Skin epidermis (tissue), 12 donors: ENCODE data around the gene CAMK1G.

ENCODE experiments used
- H3K27ac ChIP-seq, 21 experiments: fragments of 200-600 bp; sonication (generic) in 11 of 21; one replicate each; pipeline ENCODE4 v1.5.0; 2020; ENCODE audit warnings: mild to moderate bottlenecking in 3 of 21, inconsistent platforms in 2 of 21, moderate library complexity in 2 of 21
- H3K4me3 ChIP-seq, 7 experiments: fragments of 200-600 bp; sonication (generic) in 2 of 7; one replicate each; pipeline ENCODE4 v1.5.0; 2020; ENCODE audit warnings: inconsistent platforms in 2 of 7, mild to moderate bottlenecking in 2 of 7, moderate library complexity in 1 of 7

CAMK1G gene

GRCh38 chr1:209595599-209596285, 12.2 kb downstream of the CAMK1G start:
- no peak overlapping the region for H3K27ac ChIP-seq

GRCh38 chr1:209597499-209597898, 14.0 kb downstream of the CAMK1G start:
- H3K27ac ChIP-seq: no peak overlapping the region
- no peak overlapping the region for H3K4me3 ChIP-seq

More at GRCh38 chr1:209595599-209596285, 12.2 kb downstream of the CAMK1G start:
- H3K4me3 ChIP-seq: no peak overlapping the region

- H3K4me3 ChIP-seq: no peak overlapping the region
- H3K27ac ChIP-seq: no peak overlapping the region
These were observed 14.7 kb downstream of the CAMK1G start for GRCh38 chr1:209598227-209598626.

GRCh38 chr1:209600541-209600940, 17.0 kb downstream of the CAMK1G start:
- no peak overlapping the region for H3K4me3 ChIP-seq
- no peak overlapping the region for H3K27ac ChIP-seq

- no peak overlapping the region for H3K27ac ChIP-seq
These were observed 18.5 kb downstream of the CAMK1G start for GRCh38 chr1:209601809-209602657.

GRCh38 chr1:209603877-209604276, 20.4 kb downstream of the CAMK1G start:
- H3K27ac ChIP-seq: no peak overlapping the region

More at GRCh38 chr1:209601809-209602657, 18.5 kb downstream of the CAMK1G start:
- H3K4me3 ChIP-seq: no peak overlapping the region

GRCh38 chr1:209607102-209607794, 23.7 kb downstream of the CAMK1G start:
- H3K27ac ChIP-seq: peak overlapping the region in 2 of 21 experiments; percentile 6 to 76
- H3K4me3 ChIP-seq: no peak overlapping the region

More at GRCh38 chr1:209603877-209604276, 20.4 kb downstream of the CAMK1G start:
- H3K4me3 ChIP-seq: no peak overlapping the region

GRCh38 chr1:209607795-209608178, 24.3 kb downstream of the CAMK1G start:
- Histone ChIP-seq H3K4me3 (no peak overlapping the region), H3K27ac (peak overlapping the region in 1 of 21 experiments; percentile 76)

GRCh38 chr1:209609041-209609790, 25.7 kb downstream of the CAMK1G start:
- H3K27ac ChIP-seq: peak overlapping the region in 1 of 21 experiments; percentile 76

GRCh38 chr1:209609791-209610630, 26.5 kb downstream of the CAMK1G start:
- H3K27ac ChIP-seq: no peak overlapping the region
- H3K4me3 ChIP-seq: no peak overlapping the region

More at GRCh38 chr1:209609041-209609790, 25.7 kb downstream of the CAMK1G start:
- no peak overlapping the region for H3K4me3 ChIP-seq

GRCh38 chr1:209610631-209610905, 27.1 kb downstream of the CAMK1G start:
- H3K27ac ChIP-seq: no peak overlapping the region
- no peak overlapping the region for H3K4me3 ChIP-seq

GRCh38 chr1:209611771-209612570, 28.5 kb downstream of the CAMK1G start:
- H3K4me3 ChIP-seq: no peak overlapping the region
- H3K27ac ChIP-seq: no peak overlapping the region

- H3K27ac ChIP-seq: no peak overlapping the region
- H3K4me3 ChIP-seq: no peak overlapping the region
These were observed 29.3 kb downstream of the CAMK1G start for GRCh38 chr1:209612646-209613399.

GRCh38 chr1:209613400-209614150, 30.1 kb downstream of the CAMK1G start:
- Histone ChIP-seq H3K4me3 (no peak overlapping the region), H3K27ac (no peak overlapping the region)

GRCh38 chr1:209614151-209614420, 30.6 kb downstream of the CAMK1G start:
- Histone ChIP-seq H3K27ac (no peak overlapping the region), H3K4me3 (no peak overlapping the region)

- Histone ChIP-seq H3K4me3 (no peak overlapping the region), H3K27ac (no peak overlapping the region)
These were observed 31.4 kb downstream of the CAMK1G start for GRCh38 chr1:209614906-209615305.
